ENCODE data around the gene CAP2. TPM values are rescaled to one million over a fixed set of nuclear protein-coding genes. Genes with fewer than 3 reads are reported as not detected.
"Not testable (repeated sequence)": the region's sequence is repeated elsewhere in the genome, so short reads cannot be mapped to it uniquely, and the experiment has no call there.

Gene CAP2
- total and polyA plus RNA-seq, 12 donors, result 42.0 to 211 (median 156) TPM

GRCh38 chr6:17429383-17430061 is 36.1 kb downstream of the CAP2 start:
- ATAC-seq, result peak in 6 of 8 donors; percentile 45 to 88 (median 69)
- peak overlapping the region in 5 of 10 donors; percentile 18 to 67 (median 47) for H3K27ac ChIP-seq
- intact Hi-C loops (cut with DNase I), result loop anchor here in 2 of 10 donors (5.0 to 10.0 kb wide), 2 partner anchors 145 to 323 kb away; partner anchors contain the start of gene RBM24 (in 1 of the 2)

GRCh38 chr6:17431581-17431980 is 38.2 kb downstream of the CAP2 start:
- ATAC-seq, result peak in 3 of 8 donors; percentile 52 to 79 (median 57)
- no peak for TF ChIP-seq CTCF (IDR thresholded peaks at IDR 0.05)
- Histone ChIP-seq H3K27ac (peak overlapping the region in 2 of 10 donors; percentile 14 to 49), H3K27me3 (no peaks in the 10 kb centered on the region), H3K9me3 (no peaks in the 10 kb centered on the region), H3K4me1 (peaks cover 0 to 24% (median 0%) of the 10 kb centered on the region in 9 donors), H3K36me3 (peaks cover 0 to 20% (median 0%) of the 10 kb centered on the region in 9 donors), H3K4me3 (no peak overlapping the region)
- WGBS, 2 donors, result 39 to 41% methylated on average over 2 of the region's 2 CpGs
- DNase-seq, result no peak
- intact Hi-C loops (cut with DNase I), result loop anchor here in 1 of 10 donors (5.0 kb wide), 1 partner anchor 321 kb away; no protein-coding TSS in a partner anchor

More at GRCh38 chr6:17429383-17430061, 36.1 kb downstream of the CAP2 start:
- H3K27me3 ChIP-seq, result no peaks in the 10 kb centered on the region
- H3K36me3 ChIP-seq, result peaks cover 0 to 28% (median 0%) of the 10 kb centered on the region in 9 donors
- 38 to 48% methylated on average over 3 of the region's 3 CpGs for WGBS, 2 donors
- no peak for DNase-seq
- H3K4me3 ChIP-seq, result no peak overlapping the region
- H3K4me1 ChIP-seq, result peaks cover 0 to 24% (median 0%) of the 10 kb centered on the region in 9 donors
- TF ChIP-seq CTCF (IDR thresholded peaks at IDR 0.05), result no peak
- no peaks in the 10 kb centered on the region for H3K9me3 ChIP-seq

- Histone ChIP-seq H3K4me3 (no peak overlapping the region), H3K27me3 (no peaks in the 10 kb centered on the region), H3K27ac (peak overlapping the region in 1 of 10 donors; percentile 14), H3K9me3 (no peaks in the 10 kb centered on the region), H3K36me3 (peaks cover 0 to 16% (median 0%) of the 10 kb centered on the region in 9 donors), H3K4me1 (peaks cover 0 to 24% (median 0%) of the 10 kb centered on the region in 9 donors)
- 40 to 48% methylated on average over 2 of the region's 2 CpGs for WGBS, 2 donors
- DNase-seq (no peak), ATAC-seq (no peak)
- intact Hi-C loops (cut with DNase I), result loop anchor here in 1 of 10 donors (5.0 kb wide), 1 partner anchor 320 kb away; no protein-coding TSS in a partner anchor
- TF ChIP-seq CTCF (IDR thresholded peaks at IDR 0.05), result no peak
Measured at GRCh38 chr6:17432356-17432755, 39.0 kb downstream of the CAP2 start.

GRCh38 chr6:17439243-17439993 is 46.0 kb downstream of the CAP2 start:
- H3K36me3 ChIP-seq, result peaks cover 0 to 14% (median 0%) of the 10 kb centered on the region in 9 donors
- peaks cover 0 to 16% (median 5%) of the 10 kb centered on the region in 9 donors for H3K4me1 ChIP-seq
- no peaks in the 10 kb centered on the region for H3K9me3 ChIP-seq
- TF ChIP-seq CTCF (IDR thresholded peaks at IDR 0.05), result no peak
- H3K27ac ChIP-seq, result peak overlapping the region in 1 of 10 donors; percentile 17
- DNase-seq, result no peak
- intact Hi-C loops (cut with DNase I), result no loop called here
- ATAC-seq, result peak in 4 of 8 donors; percentile 25 to 82 (median 56)
- no peak overlapping the region for H3K4me3 ChIP-seq
- WGBS, 2 donors, result 50 to 58% methylated on average over 11 of the region's 11 CpGs
- H3K27me3 ChIP-seq, result no peaks in the 10 kb centered on the region

GRCh38 chr6:17440811-17441210 is 47.4 kb downstream of the CAP2 start:
- Histone ChIP-seq H3K36me3 (peaks cover 0 to 14% (median 0%) of the 10 kb centered on the region in 9 donors), H3K4me1 (peaks cover 0 to 16% (median 5%) of the 10 kb centered on the region in 9 donors)
- H3K27ac ChIP-seq; H3K27me3 ChIP-seq; H3K9me3 ChIP-seq; DNase-seq; intact Hi-C loops (cut with DNase I); H3K4me3 ChIP-seq; ATAC-seq: not testable (repeated sequence)
- WGBS, 2 donors, result 96 to 97% methylated on average over 4 of the region's 4 CpGs
